Neural cell (in vitro differentiated cells): ENCODE results near the gene CDK5R1. TPM values are rescaled to one million over a fixed set of nuclear protein-coding genes. Genes with fewer than 3 reads are reported as not detected.

ENCODE experiments used
- H2AFZ ChIP-seq: fragments of 200-600, 300-800 bp; sonication (generic), shearing (Covaris generic); 2 replicates; pipeline ENCODE4 v1.6.0; 2014; ENCODE audit warnings: low read depth, mild to moderate bottlenecking, antibody characterized with exemption, low read length, moderate library complexity
- H3F3A ChIP-seq: fragments of 200-600 bp; shearing (Covaris generic); 2 replicates; pipeline ENCODE4 v1.6.1; 2016; ENCODE audit warnings: mild to moderate bottlenecking, moderate library complexity, mixed read lengths, antibody characterized with exemption, low read length; ENCODE audit not compliant: insufficient read depth, poor library complexity, severe bottlenecking
- H3K27ac ChIP-seq: fragments of 200-600, 300-800 bp; sonication (generic), shearing (Covaris generic); 2 replicates; pipeline ENCODE4 v1.5.1; 2014; ENCODE audit warnings: mild to moderate bottlenecking, low read length, moderate library complexity
- H3K27me3 ChIP-seq: fragments of 300-800, 200-600 bp; sonication (generic), shearing (Covaris generic); 2 replicates; pipeline ENCODE4 v1.6.0; 2014; ENCODE audit warnings: mild to moderate bottlenecking, low read depth, low read length, moderate library complexity; ENCODE audit not compliant: insufficient read depth
- H3K36me3 ChIP-seq: fragments of 300-800, 200-600 bp; sonication (generic), shearing (Covaris generic); 2 replicates; pipeline ENCODE4 v1.5.1; 2014; ENCODE audit warnings: mild to moderate bottlenecking, antibody characterized with exemption, low read length, moderate library complexity; ENCODE audit not compliant: insufficient read depth
- H3K4me2 ChIP-seq: fragments of 300-800, 200-600 bp; sonication (generic), shearing (Covaris generic); 2 replicates; pipeline ENCODE4 v1.6.0; 2014; ENCODE audit warnings: mild to moderate bottlenecking, low read length
- H3K4me3 ChIP-seq: fragments of 300-800, 200-600 bp; sonication (generic), shearing (Covaris generic); 2 replicates; pipeline ENCODE4 v1.5.1; 2014; ENCODE audit warnings: mild to moderate bottlenecking, low read length, moderate library complexity
- H3K79me2 ChIP-seq: fragments of 200-600 bp; shearing (Covaris generic); replicated peaks from 2 replicates; pipeline ENCODE4 v1.6.0; 2014; ENCODE audit warnings: mild to moderate bottlenecking, low read length, moderate library complexity; ENCODE audit not compliant: insufficient read depth
- H3K9ac ChIP-seq: fragments of 300-800, 200-600 bp; sonication (generic), shearing (Covaris generic); 2 replicates; pipeline ENCODE4 v1.6.1; 2016; ENCODE audit warnings: mild to moderate bottlenecking, low read length, mixed read lengths
- H3K9me2 ChIP-seq: fragments of 200-600 bp; shearing (Covaris generic); 2 replicates; pipeline ENCODE4 v1.6.1; 2016; ENCODE audit warnings: mild to moderate bottlenecking, low read length, mixed read lengths; ENCODE audit not compliant: insufficient read depth
- H3K9me3 ChIP-seq: fragments of 200-600, 300-800 bp; sonication (generic), shearing (Covaris generic); 2 replicates; pipeline ENCODE4 v1.6.1; 2016; ENCODE audit warnings: mild to moderate bottlenecking, mixed run types, low read length, moderate library complexity, mixed read lengths
- H4K20me1 ChIP-seq: fragments of 200-600 bp; shearing (Covaris generic); 2 replicates; pipeline ENCODE4 v1.6.1; 2016; ENCODE audit warnings: mild to moderate bottlenecking, mixed run types; ENCODE audit not compliant: insufficient read depth
- EP300 ChIP-seq: fragments of 450-650 bp; conservative IDR thresholded peaks from 2 replicates; pipeline ENCODE4 v1.6.1; 2014; ENCODE audit warnings: antibody characterized with exemption, mild to moderate bottlenecking, moderate library complexity; ENCODE audit not compliant: poor library complexity, severe bottlenecking
- EZH2 ChIP-seq: fragments of 200-600, 300-800 bp; shearing (Covaris generic), sonication (generic); IDR thresholded peaks from 2 replicates; pipeline ENCODE4 v1.6.1; 2014; ENCODE audit warnings: antibody characterized with exemption, low read length, borderline replicate concordance, mild to moderate bottlenecking; ENCODE audit not compliant: insufficient read depth, poor library complexity, severe bottlenecking
- MXI1 ChIP-seq: fragments of 450-650 bp; conservative IDR thresholded peaks from 2 replicates; pipeline ENCODE4 v1.6.1; 2014; ENCODE audit warnings: antibody characterized with exemption, mild to moderate bottlenecking; ENCODE audit not compliant: poor library complexity, severe bottlenecking
- POLR2AphosphoS5 ChIP-seq: IDR thresholded peaks from 2 replicates; pipeline ENCODE4 v1.6.1; 2012
- RAD21 ChIP-seq: fragments of 450-650 bp; conservative IDR thresholded peaks from 2 replicates; pipeline ENCODE4 v1.6.1; 2014; ENCODE audit warnings: antibody characterized with exemption, mild to moderate bottlenecking, moderate library complexity
- SMC3 ChIP-seq: fragments of 450-650 bp; conservative IDR thresholded peaks from 2 replicates; pipeline ENCODE4 v1.6.1; 2014; ENCODE audit warnings: antibody characterized with exemption, mild to moderate bottlenecking, moderate library complexity; ENCODE audit not compliant: poor library complexity
- TAF1 ChIP-seq: IDR thresholded peaks from 2 replicates; pipeline ENCODE4 v1.6.1; 2012; ENCODE audit warnings: low read depth
- polyA plus RNA-seq: library from polyadenylated mRNA; depleted of rRNA; stranded (reverse); fragments of >200 nt; gene quantifications from 2 replicates; pipeline ENCODE4 v1.2.3, GENCODE V29; 2014
- TF ChIP-seq, protein P1 (sequence below): fragments of 450-650 bp; IDR thresholded peaks from 2 replicates; pipeline ENCODE4 v1.5.1; 2014; ENCODE audit warnings: antibody characterized with exemption, mild to moderate bottlenecking, moderate library complexity; ENCODE audit not compliant: poor library complexity, severe bottlenecking
- TF ChIP-seq, protein P2 (sequence below): IDR thresholded peaks from 2 replicates; pipeline ENCODE4 v1.6.1; 2012; ENCODE audit warnings: borderline replicate concordance

Gene CDK5R1
- polyA plus RNA-seq, 1 donor from 2014 or later: 199 TPM

GRCh38 chr17:32479074-32479617 is 7.6 kb upstream of the CDK5R1 start:
- Histone ChIP-seq H3K79me2 (no peaks in the 10 kb centered on the region), H3K4me3 (no peak overlapping the region), H4K20me1 (no peaks in the 10 kb centered on the region), H3K9me2 (no peaks in the 10 kb centered on the region), H2AFZ (no peak overlapping the region), H3K27ac (no peak overlapping the region), H3K9me3 (no peaks in the 10 kb centered on the region), H3F3A (peaks cover 3% of the 10 kb centered on the region), H3K36me3 (peaks cover 21% of the 10 kb centered on the region), H3K27me3 (no peaks in the 10 kb centered on the region), H3K9ac (no peak overlapping the region), H3K4me2 (no peak overlapping the region)
- TF ChIP-seq EP300 (no peak), TAF1 (no peak), MXI1 (no peak), POLR2AphosphoS5 (no peak), EZH2 (no peak), SMC3 (no peak), RAD21 (no peak)
- TF ChIP-seq, protein P1, sequence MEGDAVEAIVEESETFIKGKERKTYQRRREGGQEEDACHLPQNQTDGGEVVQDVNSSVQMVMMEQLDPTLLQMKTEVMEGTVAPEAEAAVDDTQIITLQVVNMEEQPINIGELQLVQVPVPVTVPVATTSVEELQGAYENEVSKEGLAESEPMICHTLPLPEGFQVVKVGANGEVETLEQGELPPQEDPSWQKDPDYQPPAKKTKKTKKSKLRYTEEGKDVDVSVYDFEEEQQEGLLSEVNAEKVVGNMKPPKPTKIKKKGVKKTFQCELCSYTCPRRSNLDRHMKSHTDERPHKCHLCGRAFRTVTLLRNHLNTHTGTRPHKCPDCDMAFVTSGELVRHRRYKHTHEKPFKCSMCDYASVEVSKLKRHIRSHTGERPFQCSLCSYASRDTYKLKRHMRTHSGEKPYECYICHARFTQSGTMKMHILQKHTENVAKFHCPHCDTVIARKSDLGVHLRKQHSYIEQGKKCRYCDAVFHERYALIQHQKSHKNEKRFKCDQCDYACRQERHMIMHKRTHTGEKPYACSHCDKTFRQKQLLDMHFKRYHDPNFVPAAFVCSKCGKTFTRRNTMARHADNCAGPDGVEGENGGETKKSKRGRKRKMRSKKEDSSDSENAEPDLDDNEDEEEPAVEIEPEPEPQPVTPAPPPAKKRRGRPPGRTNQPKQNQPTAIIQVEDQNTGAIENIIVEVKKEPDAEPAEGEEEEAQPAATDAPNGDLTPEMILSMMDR: no peak
- TF ChIP-seq, protein P2, sequence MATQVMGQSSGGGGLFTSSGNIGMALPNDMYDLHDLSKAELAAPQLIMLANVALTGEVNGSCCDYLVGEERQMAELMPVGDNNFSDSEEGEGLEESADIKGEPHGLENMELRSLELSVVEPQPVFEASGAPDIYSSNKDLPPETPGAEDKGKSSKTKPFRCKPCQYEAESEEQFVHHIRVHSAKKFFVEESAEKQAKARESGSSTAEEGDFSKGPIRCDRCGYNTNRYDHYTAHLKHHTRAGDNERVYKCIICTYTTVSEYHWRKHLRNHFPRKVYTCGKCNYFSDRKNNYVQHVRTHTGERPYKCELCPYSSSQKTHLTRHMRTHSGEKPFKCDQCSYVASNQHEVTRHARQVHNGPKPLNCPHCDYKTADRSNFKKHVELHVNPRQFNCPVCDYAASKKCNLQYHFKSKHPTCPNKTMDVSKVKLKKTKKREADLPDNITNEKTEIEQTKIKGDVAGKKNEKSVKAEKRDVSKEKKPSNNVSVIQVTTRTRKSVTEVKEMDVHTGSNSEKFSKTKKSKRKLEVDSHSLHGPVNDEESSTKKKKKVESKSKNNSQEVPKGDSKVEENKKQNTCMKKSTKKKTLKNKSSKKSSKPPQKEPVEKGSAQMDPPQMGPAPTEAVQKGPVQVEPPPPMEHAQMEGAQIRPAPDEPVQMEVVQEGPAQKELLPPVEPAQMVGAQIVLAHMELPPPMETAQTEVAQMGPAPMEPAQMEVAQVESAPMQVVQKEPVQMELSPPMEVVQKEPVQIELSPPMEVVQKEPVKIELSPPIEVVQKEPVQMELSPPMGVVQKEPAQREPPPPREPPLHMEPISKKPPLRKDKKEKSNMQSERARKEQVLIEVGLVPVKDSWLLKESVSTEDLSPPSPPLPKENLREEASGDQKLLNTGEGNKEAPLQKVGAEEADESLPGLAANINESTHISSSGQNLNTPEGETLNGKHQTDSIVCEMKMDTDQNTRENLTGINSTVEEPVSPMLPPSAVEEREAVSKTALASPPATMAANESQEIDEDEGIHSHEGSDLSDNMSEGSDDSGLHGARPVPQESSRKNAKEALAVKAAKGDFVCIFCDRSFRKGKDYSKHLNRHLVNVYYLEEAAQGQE: no peak

GRCh38 chr17:32481193-32481592 is 5.6 kb upstream of the CDK5R1 start:
- Histone ChIP-seq H3K27ac (no peak overlapping the region), H3K9me2 (no peaks in the 10 kb centered on the region), H3K9me3 (no peaks in the 10 kb centered on the region), H3F3A (peaks cover 3% of the 10 kb centered on the region), H2AFZ (no peak overlapping the region), H3K4me2 (no peak overlapping the region), H4K20me1 (no peaks in the 10 kb centered on the region), H3K4me3 (no peak overlapping the region), H3K36me3 (peaks cover 17% of the 10 kb centered on the region), H3K79me2 (no peaks in the 10 kb centered on the region), H3K27me3 (no peaks in the 10 kb centered on the region), H3K9ac (no peak overlapping the region)
- no peak for TF ChIP-seq TAF1
- no peak for TF ChIP-seq SMC3
- no peak for TF ChIP-seq RAD21
- TF ChIP-seq POLR2AphosphoS5: no peak
- no peak for TF ChIP-seq EP300
- TF ChIP-seq, protein P1: no peak
- TF ChIP-seq EZH2: no peak
- TF ChIP-seq MXI1: no peak
